IMR-90 (cell line): ENCODE data around the gene ZBTB11. TPM values are rescaled to one million over a fixed set of nuclear protein-coding genes. Genes with fewer than 3 reads are reported as not detected.
A peak's percentile ranks its signal among the peaks of the same experiment; 100 is the strongest.

Experiments
- ATAC-seq: fragments of 200-7000 bp; cut with Tn5 transposase; 2 replicates; pipeline ENCODE4 v1.9.1; 2020; ENCODE audit warnings: low read depth, mild to moderate bottlenecking, moderate library complexity
- BruUV-seq: library from RNA; stranded (reverse); fragments of 400-500 nt; replicated peaks from 2 replicates; lab custom pipeline; 2021; lab: Mats Ljungman, UMichigan
- CTCF ChIA-PET: fragments of 300-600 bp; formaldehyde crosslinking; extraction: SDS; loops from one replicate; lab custom pipeline; 2021; ENCODE audit warnings: antibody characterized with exemption; lab: Yijun Ruan, JAX
- POLR2A ChIA-PET: fragments of 300-600 bp; sonication (Branson Sonifier 250); formaldehyde crosslinking; loops from one replicate; lab custom pipeline; 2022; ENCODE audit warnings: antibody characterized with exemption; ENCODE audit not compliant: unreplicated experiment; lab: Charles Lee
- DNase-seq: peaks from one replicate; pipeline ENCODE4 v3.0.0; 2013
- H2AFZ ChIP-seq: replicated peaks from 2 replicates; pipeline ENCODE3; 2013; ENCODE audit warnings: low read length, mild to moderate bottlenecking; ENCODE audit not compliant: poor library complexity
- H2AK5ac ChIP-seq: 2 replicates; pipeline ENCODE4 v1.6.1; 2013; ENCODE audit warnings: low read depth, low read length, inconsistent platforms
- H2AK9ac ChIP-seq: replicated peaks from 2 replicates; pipeline ENCODE3; 2013; ENCODE audit warnings: mild to moderate bottlenecking, low read depth, low read length, moderate library complexity; ENCODE audit not compliant: poor library complexity
- H2BK120ac ChIP-seq: 2 replicates; pipeline ENCODE4 v1.6.1; 2013; ENCODE audit warnings: low read depth, low read length, inconsistent platforms
- H2BK15ac ChIP-seq: 3 replicates; pipeline ENCODE4 v1.6.1; 2013; ENCODE audit warnings: low read depth, low read length, inconsistent platforms
- H2BK20ac ChIP-seq: 2 replicates; pipeline ENCODE4 v1.6.1; 2013; ENCODE audit warnings: low read depth, mild to moderate bottlenecking, inconsistent platforms, low read length, moderate library complexity
- H2BK5ac ChIP-seq: 2 replicates; pipeline ENCODE4 v1.6.1; 2013; ENCODE audit warnings: mild to moderate bottlenecking, low read depth, low read length, inconsistent platforms; ENCODE audit not compliant: poor library complexity, severe bottlenecking
- H3K14ac ChIP-seq: replicated peaks from 2 replicates; pipeline ENCODE4 v1.6.1; 2013; ENCODE audit warnings: low read depth, low read length, inconsistent platforms
- H3K18ac ChIP-seq: 2 replicates; pipeline ENCODE4 v1.6.1; 2013; ENCODE audit warnings: low read depth, low read length, control low read depth
- H3K23ac ChIP-seq: 2 replicates; pipeline ENCODE4 v1.6.1; 2013; ENCODE audit warnings: low read depth, low read length, inconsistent platforms
- H3K27ac ChIP-seq: 2 replicates; pipeline ENCODE4 v1.5.1; 2013; ENCODE audit warnings: mild to moderate bottlenecking, control low read depth, low read length; ENCODE audit not compliant: insufficient read depth
- H3K27me3 ChIP-seq: 2 replicates; pipeline ENCODE4 v1.6.1; 2013; ENCODE audit warnings: low read length; ENCODE audit not compliant: control insufficient read depth, insufficient read depth
- H3K36me3 ChIP-seq: 2 replicates; pipeline ENCODE4 v1.6.1; 2013; ENCODE audit warnings: low read length, mixed read lengths; ENCODE audit not compliant: control insufficient read depth, insufficient read depth
- H3K4ac ChIP-seq: 2 replicates; pipeline ENCODE4 v1.6.1; 2013; ENCODE audit warnings: low read depth, low read length, inconsistent platforms
- H3K4me1 ChIP-seq: 2 replicates; pipeline ENCODE4 v1.6.1; 2013; ENCODE audit warnings: low read length, mixed read lengths; ENCODE audit not compliant: control insufficient read depth, insufficient read depth
- H3K4me2 ChIP-seq: 2 replicates; pipeline ENCODE4 v1.6.1; 2013; ENCODE audit warnings: low read depth, mild to moderate bottlenecking, control low read depth, low read length, moderate library complexity
- H3K4me3 ChIP-seq: 2 replicates; pipeline ENCODE4 v1.5.1; 2013; ENCODE audit warnings: low read depth, mild to moderate bottlenecking, control low read depth, low read length, moderate library complexity; ENCODE audit not compliant: insufficient read depth
- H3K56ac ChIP-seq: 2 replicates; pipeline ENCODE4 v1.6.1; 2013; ENCODE audit warnings: low read length, inconsistent platforms; ENCODE audit not compliant: insufficient read depth; ENCODE audit errors: extremely low read depth
- H3K79me1 ChIP-seq, 2 experiments: 2 replicates each; pipeline ENCODE4 v1.6.1; 2013; ENCODE audit warnings: low read length in 2 of 2, inconsistent platforms in 1 of 2, low read depth in 1 of 2
- H3K9ac ChIP-seq: 2 replicates; pipeline ENCODE4 v1.6.1; 2013; ENCODE audit warnings: low read depth, low read length, control low read depth
- H3K9me1 ChIP-seq: 2 replicates; pipeline ENCODE4 v1.6.1; 2013; ENCODE audit warnings: low read length, inconsistent platforms; ENCODE audit not compliant: insufficient read depth
- H3K9me3 ChIP-seq: 2 replicates; pipeline ENCODE4 v1.6.1; 2013; ENCODE audit warnings: low read length; ENCODE audit not compliant: control insufficient read depth, insufficient read depth
- H4K20me1 ChIP-seq: 2 replicates; pipeline ENCODE4 v1.6.1; 2013; ENCODE audit warnings: low read length, inconsistent platforms; ENCODE audit not compliant: insufficient read depth
- H4K5ac ChIP-seq: 2 replicates; pipeline ENCODE4 v1.6.1; 2013; ENCODE audit warnings: mild to moderate bottlenecking, low read depth, low read length, control low read depth
- H4K8ac ChIP-seq, 2 experiments: 2 replicates each; pipeline ENCODE4 v1.6.1; 2013; ENCODE audit warnings: low read depth in 2 of 2, low read length in 2 of 2, control low read depth in 1 of 2, inconsistent platforms in 1 of 2
- H4K91ac ChIP-seq: 2 replicates; pipeline ENCODE4 v1.6.1; 2013; ENCODE audit warnings: low read depth, low read length, inconsistent platforms; ENCODE audit not compliant: insufficient read depth
- BHLHE40 ChIP-seq: fragments of 150-350 bp; IDR thresholded peaks from 2 replicates; pipeline ENCODE4 v1.6.1; 2016; ENCODE audit warnings: mild to moderate bottlenecking, low read depth, low read length
- CEBPB ChIP-seq: IDR thresholded peaks from 2 replicates; pipeline ENCODE4 v1.6.1; 2012; ENCODE audit warnings: low read depth, low read length, improper control_type of control experiment
- CHD1 ChIP-seq: IDR thresholded peaks from 2 replicates; pipeline ENCODE4 v1.6.1; 2012; ENCODE audit warnings: low read depth, low read length, improper control_type of control experiment
- CTCF ChIP-seq: conservative IDR thresholded peaks from 2 replicates; pipeline ENCODE4 v1.5.1; 2012; ENCODE audit warnings: mild to moderate bottlenecking, low read depth, low read length, improper control_type of control experiment
- ELK1 ChIP-seq: fragments of 150-350 bp; IDR thresholded peaks from 2 replicates; pipeline ENCODE4 v1.6.1; 2016; ENCODE audit warnings: low read depth, mild to moderate bottlenecking, low read length, moderate library complexity, borderline replicate concordance
- FOS ChIP-seq: fragments of 150-350 bp; IDR thresholded peaks from 2 replicates; pipeline ENCODE4 v1.6.1; 2016; ENCODE audit warnings: low read depth, low read length
- MAZ ChIP-seq: IDR thresholded peaks from 2 replicates; pipeline ENCODE4 v1.6.1; 2012; ENCODE audit warnings: low read depth, mild to moderate bottlenecking, low read length, improper control_type of control experiment, moderate library complexity, borderline replicate concordance
- MXI1 ChIP-seq: IDR thresholded peaks from 2 replicates; pipeline ENCODE4 v1.6.1; 2012; ENCODE audit warnings: low read depth, mild to moderate bottlenecking, low read length, moderate library complexity, borderline replicate concordance
- NFE2L2 ChIP-seq: fragments of 150-350 bp; IDR thresholded peaks from 2 replicates; pipeline ENCODE4 v1.6.1; 2016; ENCODE audit warnings: low read depth, mild to moderate bottlenecking, low read length
- POLR2A ChIP-seq: IDR thresholded peaks from 2 replicates; pipeline ENCODE4 v1.6.1; 2012; ENCODE audit warnings: mild to moderate bottlenecking, low read depth, low read length
- RCOR1 ChIP-seq: IDR thresholded peaks from 2 replicates; pipeline ENCODE4 v1.6.1; 2012; ENCODE audit warnings: mild to moderate bottlenecking, low read length, improper control_type of control experiment; ENCODE audit not compliant: insufficient replicate concordance
- RFX5 ChIP-seq: IDR thresholded peaks from 2 replicates; pipeline ENCODE4 v1.8.0; 2012; ENCODE audit warnings: low read depth, mild to moderate bottlenecking, low read length, moderate library complexity
- SMC3 ChIP-seq: fragments of 150-350 bp; IDR thresholded peaks from 2 replicates; pipeline ENCODE4 v1.6.1; 2016; ENCODE audit warnings: low read depth, mild to moderate bottlenecking, antibody characterized with exemption, low read length, moderate library complexity
- USF2 ChIP-seq: fragments of 150-350 bp; IDR thresholded peaks from 2 replicates; pipeline ENCODE4 v1.6.1; 2017; ENCODE audit warnings: mild to moderate bottlenecking, antibody characterized with exemption, low read length, low read depth
- WGBS, 2 experiments: methylation state at CpG; one replicate each; pipeline versions ENCODE4 v1.1.5 to v1.1.7; 2013; ENCODE audit warnings: missing lambda C conversion rate in 2 of 2; ENCODE audit not compliant: insufficient read length in 1 of 2; ENCODE audit errors: extremely low coverage in 2 of 2; 5-methylcytosine and 5-hydroxymethylcytosine counted together
- dilution Hi-C: fragments of 300-500 bp; cut with HindIII; formaldehyde crosslinking; loops from one replicate; pipeline ENCODE4 v1.14.3; 2018; ENCODE audit warnings: low sequenced_read_pairs; ENCODE audit not compliant: unreplicated experiment
- in situ Hi-C: fragments of 300-500 bp; cut with MboI; formaldehyde crosslinking; loops from 3 replicates; pipeline ENCODE4 v1.14.3; 2019; ENCODE audit warnings: low sequenced_read_pairs, inconsistent platforms, mixed read lengths
- intact Hi-C: fragments of 100-400 bp; cut with micrococcal nuclease; formaldehyde crosslinking; loops from 2 replicates; pipeline ENCODE4 v1.10.0; 2022
- polyA plus RNA-seq, 3 experiments: library from polyadenylated mRNA; depleted of rRNA; stranded (reverse); fragments of >200 nt; gene quantifications; 2 replicates each; pipeline ENCODE4 v1.2.3, GENCODE V29; 2012; ENCODE audit warnings: low replicate concordance in 1 of 3
- total RNA-seq: library from RNA; depleted of rRNA; stranded (reverse); fragments of >200 nt; gene quantifications from 2 replicates; pipeline ENCODE4 v1.2.3, GENCODE V29; 2012

ZBTB11 gene
- total and polyA plus RNA-seq, 2 of the 4 experiments (the other 2 are of a cell fraction): 6.0 to 17.2 TPM

- Histone ChIP-seq H2AK9ac (no peak overlapping the region), H4K91ac (no peak overlapping the region), H3K79me1 (peaks cover 8 to 11% of the 10 kb centered on the region in 2 experiments; a peak in 3 of 4 replicates), H3K4me2 (no peak overlapping the region), H4K20me1 (no peaks in the 10 kb centered on the region), H3K14ac (no peak overlapping the region), H3K9me3 (no peaks in the 10 kb centered on the region), H3K27ac (no peak overlapping the region), H3K9ac (no peak overlapping the region), H2AK5ac (no peak overlapping the region), H2BK5ac (no peak overlapping the region), H4K5ac (no peak overlapping the region), H3K4me3 (no peak overlapping the region), H3K23ac (no peak overlapping the region), H3K4me1 (no peaks in the 10 kb centered on the region), H2BK20ac (no peak overlapping the region), H3K4ac (no peak overlapping the region), H3K9me1 (no peaks in the 10 kb centered on the region), H2BK120ac (no peak overlapping the region), H3K27me3 (no peaks in the 10 kb centered on the region), H3K36me3 (no peaks in the 10 kb centered on the region), H4K8ac (peak overlapping the region in 1 of 2 experiments; percentile 24; a peak in 1 of 4 replicates), H2AFZ (peak overlapping the region; percentile 8), H3K18ac (no peak overlapping the region), H2BK15ac (no peak overlapping the region), H3K56ac (no peak overlapping the region)
- in situ Hi-C loops (no loop called here), intact Hi-C loops (no loop called here), dilution Hi-C loops (no loop called here)
- DNase-seq (peak; percentile 33), ATAC-seq (no peak)
- no TSS peak for BruUV-seq
- POLR2A ChIA-PET: no interaction called here
- WGBS, 2 experiments: 79% methylated on average over 4 of the region's 10 CpGs; no CpG with 5 or more reads in 1 of the 2 experiments
- CTCF ChIA-PET: no interaction called here
- TF ChIP-seq FOS (no peak), CTCF (no peak), ELK1 (no peak), USF2 (no peak), MAZ (no peak), NFE2L2 (no peak), CEBPB (no peak), RFX5 (no peak), BHLHE40 (no peak), POLR2A (no peak), CHD1 (no peak), SMC3 (no peak), RCOR1 (no peak), MXI1 (no peak)
Observed at GRCh38 chr3:101720851-101721840, 44.2 kb upstream of the ZBTB11 start.
